ENCODE measurements around the gene MSRB1.
"Not testable (repeated sequence)": the region's sequence is repeated elsewhere in the genome, so short reads cannot be mapped to it uniquely, and the experiment has no call there.

The MSRB1 gene

GRCh38 chr16:1902547-1903219, 40.3 kb downstream of the MSRB1 start:
- DNase-seq (ENCODE audit: low read depth) = no peak
- TF ChIP-seq CTCF (IDR thresholded peaks at IDR 0.05; ENCODE audit: control insufficient read depth, insufficient read depth, low read depth, low read length, missing control alignments) = no peak
- H3K4me3 ChIP-seq (ENCODE audit: control insufficient read depth, low read depth, low read length) = no peak overlapping the region

GRCh38 chr16:1900452-1900774, 42.6 kb downstream of the MSRB1 start:
- H3K4me3 ChIP-seq (ENCODE audit: control insufficient read depth, low read depth, low read length) = no peak overlapping the region

GRCh38 chr16:1899641-1900451, 43.2 kb downstream of the MSRB1 start:
- no peak for TF ChIP-seq CTCF (IDR thresholded peaks at IDR 0.05; ENCODE audit: control insufficient read depth, insufficient read depth, low read depth, low read length, missing control alignments)
- DNase-seq (ENCODE audit: low read depth) = no peak
- H3K4me3 ChIP-seq (ENCODE audit: control insufficient read depth, low read depth, low read length) = no peak overlapping the region

More at GRCh38 chr16:1900452-1900774, 42.6 kb downstream of the MSRB1 start:
- TF ChIP-seq CTCF (IDR thresholded peaks at IDR 0.05; ENCODE audit: control insufficient read depth, insufficient read depth, low read depth, low read length, missing control alignments) = no peak
- no peak for DNase-seq (ENCODE audit: low read depth)

GRCh38 chr16:1897692-1898091, 45.3 kb downstream of the MSRB1 start:
- not testable (repeated sequence) for H3K4me3 ChIP-seq (ENCODE audit: control insufficient read depth, low read depth, low read length); DNase-seq (ENCODE audit: low read depth)

GRCh38 chr16:1895949-1896675, 46.9 kb downstream of the MSRB1 start:
- no peak for TF ChIP-seq CTCF (IDR thresholded peaks at IDR 0.05; ENCODE audit: control insufficient read depth, insufficient read depth, low read depth, low read length, missing control alignments)
- DNase-seq (ENCODE audit: low read depth) = no peak
- no peak overlapping the region for H3K4me3 ChIP-seq (ENCODE audit: control insufficient read depth, low read depth, low read length)

- no peak overlapping the region for H3K4me3 ChIP-seq (ENCODE audit: control insufficient read depth, low read depth, low read length)
- no peak for TF ChIP-seq CTCF (IDR thresholded peaks at IDR 0.05; ENCODE audit: control insufficient read depth, insufficient read depth, low read depth, low read length, missing control alignments)
- DNase-seq (ENCODE audit: low read depth) = no peak
These were observed 47.9 kb downstream of the MSRB1 start for GRCh38 chr16:1895068-1895467.

- no peak overlapping the region for H3K4me3 ChIP-seq (ENCODE audit: control insufficient read depth, low read depth, low read length)
- no peak for TF ChIP-seq CTCF (IDR thresholded peaks at IDR 0.05; ENCODE audit: control insufficient read depth, insufficient read depth, low read depth, low read length, missing control alignments)
- DNase-seq (ENCODE audit: low read depth) = no peak
These were observed 52.3 kb downstream of the MSRB1 start for GRCh38 chr16:1890708-1891050.

Measured in AG09309 (cell line).